ENCODE measurements around the gene BORCS5. TPM values are rescaled to one million over a fixed set of nuclear protein-coding genes. Genes with fewer than 3 reads are reported as not detected.

The BORCS5 gene
- total RNA-seq, 1 experiment from 2014 or later = 13.9 TPM

GRCh38 chr12:12356467-12356895 lies 397 bp upstream of the BORCS5 start:
- H3K4me3 Mint-ChIP-seq = peak overlapping the region; percentile 84 to 85
- no peak for TF ChIP-seq CTCF (conservative IDR thresholded peaks at IDR 0.05)
- peaks cover 10% of the 10 kb centered on the region for H3K23me2 ChIP-seq (ENCODE audit: insufficient read length, low read depth, low read length, poor library complexity, severe bottlenecking)
- H2BK12ac ChIP-seq (ENCODE audit: insufficient read length, low read depth, low read length) = no peak overlapping the region
- no peak overlapping the region for H4K5ac ChIP-seq (ENCODE audit: insufficient read length, low read depth, low read length)
- no CpG with 5 or more reads among the region's 5 CpGs for WGBS (ENCODE audit: extremely low coverage, insufficient read length, low lambda C conversion rate)
- H3K23ac ChIP-seq (ENCODE audit: insufficient read length, low read depth, low read length) = no peak overlapping the region
- no peak overlapping the region for H3K18ac ChIP-seq (ENCODE audit: insufficient read length, low read depth, low read length)
- H2BK5ac ChIP-seq (ENCODE audit: insufficient read length, low read length) = no peak overlapping the region
- no peak overlapping the region for H3T11ph ChIP-seq (ENCODE audit: low read length)
- no peak overlapping the region for H4K91ac ChIP-seq (ENCODE audit: insufficient read length, low read depth, low read length)
- H2BK120ac ChIP-seq (ENCODE audit: low read depth, low read length, poor library complexity, severe bottlenecking) = no peak overlapping the region
- no peak overlapping the region for H3K27ac ChIP-seq (ENCODE audit: insufficient read length, low read depth, low read length)
- no peaks in the 10 kb centered on the region for H3K79me1 ChIP-seq (ENCODE audit: insufficient read depth, low read depth, low read length, poor library complexity, severe bottlenecking)
- H3K27me3 ChIP-seq (ENCODE audit: insufficient read depth, low read length) = no peaks in the 10 kb centered on the region
- no peaks in the 10 kb centered on the region for H4K20me1 ChIP-seq (ENCODE audit: control insufficient read depth, insufficient read depth, insufficient read length)
- H2AK5ac ChIP-seq (ENCODE audit: insufficient read length, low read length) = no peak overlapping the region
- no peaks in the 10 kb centered on the region for H3K27me3 Mint-ChIP-seq (ENCODE audit: low read depth)
- H3K4me1 ChIP-seq (ENCODE audit: insufficient read depth, low read length) = no peaks in the 10 kb centered on the region
- H3K9ac ChIP-seq (ENCODE audit: extremely low read depth, insufficient read length, low read length) = peak overlapping the region; percentile 43
- H3K4me2 ChIP-seq (ENCODE audit: insufficient read depth, insufficient read length, low read length) = peak overlapping the region; percentile 67
- H3K9me3 Mint-ChIP-seq = no peaks in the 10 kb centered on the region
- no peak for DNase-seq
- no peak overlapping the region for H3K4ac ChIP-seq (ENCODE audit: low read depth, low read length)
- H2AFZ ChIP-seq (ENCODE audit: low read length) = no peak overlapping the region
- no peaks in the 10 kb centered on the region; a peak in 1 of 7 replicates for H3K36me3 Mint-ChIP-seq (ENCODE audit: insufficient read depth in 1 of 3, low read depth in 3 of 3)
- no peak overlapping the region for H3K56ac ChIP-seq (ENCODE audit: insufficient read length, low read depth, low read length)
- H3K14ac ChIP-seq (ENCODE audit: insufficient read depth, low read length) = no peak overlapping the region
- H2BK20ac ChIP-seq (ENCODE audit: low read depth, low read length, poor library complexity, severe bottlenecking) = no peak overlapping the region
- no peaks in the 10 kb centered on the region for H3K9me3 ChIP-seq (ENCODE audit: control insufficient read depth, low read depth, low read length)
- H2BK15ac ChIP-seq (ENCODE audit: low read depth, low read length) = no peak overlapping the region
- H3K27ac Mint-ChIP-seq = no peak overlapping the region; a peak in 1 of 7 replicates
- H4K8ac ChIP-seq (replicated peaks; ENCODE audit: insufficient read length, low read depth, low read length) = no peak overlapping the region
- peaks cover 27 to 33% of the 10 kb centered on the region in 2 experiments for H3K4me1 Mint-ChIP-seq
- H3K79me2 ChIP-seq (ENCODE audit: insufficient read depth, low read length) = 0 out of 2 replicates have a peak, but pooled peaks cover 2% of the 10 kb centered on the region

All from H9 (cell line).